ENCODE measurements around the gene OSBP2.

The OSBP2 gene

GRCh38 chr22:30785527-30785926, 90.9 kb downstream of the OSBP2 start:
- H3F3A ChIP-seq (ENCODE audit: control insufficient read depth, insufficient read depth), result no peaks in the 10 kb centered on the region
- H3K27ac ChIP-seq (ENCODE audit: low read depth, low read length), result no peak overlapping the region
- no peaks in the 10 kb centered on the region for H3K79me2 ChIP-seq (ENCODE audit: control insufficient read depth, low read length)
- no peaks in the 10 kb centered on the region for H3K9me3 ChIP-seq (ENCODE audit: control insufficient read depth, insufficient read depth, low read length)
- no peak overlapping the region for H3K4me2 ChIP-seq (ENCODE audit: low read length)
- no peaks in the 10 kb centered on the region for H3K36me3 ChIP-seq (ENCODE audit: control insufficient read depth, low read length)
- H4K20me1 ChIP-seq (ENCODE audit: control insufficient read depth, insufficient read depth, low read depth, low read length), result no peaks in the 10 kb centered on the region
- no peaks in the 10 kb centered on the region for H3K9me2 ChIP-seq (replicated peaks; ENCODE audit: control insufficient read depth, low read length)
- TF ChIP-seq, protein P1, sequence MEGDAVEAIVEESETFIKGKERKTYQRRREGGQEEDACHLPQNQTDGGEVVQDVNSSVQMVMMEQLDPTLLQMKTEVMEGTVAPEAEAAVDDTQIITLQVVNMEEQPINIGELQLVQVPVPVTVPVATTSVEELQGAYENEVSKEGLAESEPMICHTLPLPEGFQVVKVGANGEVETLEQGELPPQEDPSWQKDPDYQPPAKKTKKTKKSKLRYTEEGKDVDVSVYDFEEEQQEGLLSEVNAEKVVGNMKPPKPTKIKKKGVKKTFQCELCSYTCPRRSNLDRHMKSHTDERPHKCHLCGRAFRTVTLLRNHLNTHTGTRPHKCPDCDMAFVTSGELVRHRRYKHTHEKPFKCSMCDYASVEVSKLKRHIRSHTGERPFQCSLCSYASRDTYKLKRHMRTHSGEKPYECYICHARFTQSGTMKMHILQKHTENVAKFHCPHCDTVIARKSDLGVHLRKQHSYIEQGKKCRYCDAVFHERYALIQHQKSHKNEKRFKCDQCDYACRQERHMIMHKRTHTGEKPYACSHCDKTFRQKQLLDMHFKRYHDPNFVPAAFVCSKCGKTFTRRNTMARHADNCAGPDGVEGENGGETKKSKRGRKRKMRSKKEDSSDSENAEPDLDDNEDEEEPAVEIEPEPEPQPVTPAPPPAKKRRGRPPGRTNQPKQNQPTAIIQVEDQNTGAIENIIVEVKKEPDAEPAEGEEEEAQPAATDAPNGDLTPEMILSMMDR (IDR thresholded peaks at IDR 0.05; ENCODE audit: low read depth, low read length, poor library complexity, severe bottlenecking), result no peak
- no peak for TF ChIP-seq EZH2phosphoT487 (IDR thresholded peaks at IDR 0.05; ENCODE audit: borderline replicate concordance, low read length)
- no peaks in the 10 kb centered on the region for H3K4me1 ChIP-seq (ENCODE audit: control insufficient read depth, low read length)
- H3K4me3 ChIP-seq (ENCODE audit: low read length), result no peak overlapping the region
- no peaks in the 10 kb centered on the region for H3K27me3 ChIP-seq (ENCODE audit: control insufficient read depth, low read length)

DNA sequence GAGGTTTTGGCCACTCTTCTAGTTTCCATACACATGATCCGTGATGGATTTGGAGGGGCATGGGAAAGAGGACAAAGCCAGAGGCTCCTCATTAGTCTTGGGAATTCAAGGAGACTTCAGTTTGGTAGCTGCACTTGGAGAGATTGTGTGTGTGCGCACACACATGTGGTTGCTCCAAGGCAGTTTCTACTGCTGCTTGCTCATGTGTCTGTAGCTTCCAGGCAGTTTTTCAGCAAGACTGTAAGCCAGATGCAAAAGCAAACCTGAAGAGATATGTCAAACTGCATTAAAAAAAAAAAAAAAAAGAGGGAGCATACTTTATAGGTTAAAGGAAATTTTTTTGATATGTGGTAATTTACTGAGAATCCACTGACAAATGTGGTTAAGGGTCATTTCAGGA, 95.7 kb downstream of the OSBP2 start:
- Histone ChIP-seq H3K9me3 (ENCODE audit: control insufficient read depth, insufficient read depth, low read length) (no peaks in the 10 kb centered on the region), H3K4me1 (ENCODE audit: control insufficient read depth, low read length) (no peaks in the 10 kb centered on the region), H3K4me3 (ENCODE audit: low read length) (no peak overlapping the region), H3K9me2 (replicated peaks; ENCODE audit: control insufficient read depth, low read length) (no peaks in the 10 kb centered on the region), H3K36me3 (ENCODE audit: control insufficient read depth, low read length) (no peaks in the 10 kb centered on the region), H3F3A (ENCODE audit: control insufficient read depth, insufficient read depth) (no peaks in the 10 kb centered on the region), H3K4me2 (ENCODE audit: low read length) (no peak overlapping the region), H3K27me3 (ENCODE audit: control insufficient read depth, low read length) (no peaks in the 10 kb centered on the region), H3K79me2 (ENCODE audit: control insufficient read depth, low read length) (no peaks in the 10 kb centered on the region), H3K27ac (ENCODE audit: low read depth, low read length) (no peak overlapping the region), H4K20me1 (ENCODE audit: control insufficient read depth, insufficient read depth, low read depth, low read length) (no peaks in the 10 kb centered on the region)
- no peak for TF ChIP-seq EZH2phosphoT487 (IDR thresholded peaks at IDR 0.05; ENCODE audit: borderline replicate concordance, low read length)
- TF ChIP-seq, protein P1 (IDR thresholded peaks at IDR 0.05; ENCODE audit: low read depth, low read length, poor library complexity, severe bottlenecking), result no peak

GRCh38 chr22:30792456-30792855, 97.8 kb downstream of the OSBP2 start:
- no peak overlapping the region for H3K27ac ChIP-seq (ENCODE audit: low read depth, low read length)
- no peaks in the 10 kb centered on the region for H3K4me1 ChIP-seq (ENCODE audit: control insufficient read depth, low read length)
- no peak overlapping the region for H3K4me3 ChIP-seq (ENCODE audit: low read length)
- H4K20me1 ChIP-seq (ENCODE audit: control insufficient read depth, insufficient read depth, low read depth, low read length), result no peaks in the 10 kb centered on the region
- TF ChIP-seq, protein P1 (IDR thresholded peaks at IDR 0.05; ENCODE audit: low read depth, low read length, poor library complexity, severe bottlenecking), result no peak
- no peak for TF ChIP-seq EZH2phosphoT487 (IDR thresholded peaks at IDR 0.05; ENCODE audit: borderline replicate concordance, low read length)
- no peaks in the 10 kb centered on the region for H3K9me2 ChIP-seq (replicated peaks; ENCODE audit: control insufficient read depth, low read length)
- H3K36me3 ChIP-seq (ENCODE audit: control insufficient read depth, low read length), result no peaks in the 10 kb centered on the region
- H3F3A ChIP-seq (ENCODE audit: control insufficient read depth, insufficient read depth), result no peaks in the 10 kb centered on the region
- no peak overlapping the region for H3K4me2 ChIP-seq (ENCODE audit: low read length)
- no peaks in the 10 kb centered on the region for H3K79me2 ChIP-seq (ENCODE audit: control insufficient read depth, low read length)
- H3K27me3 ChIP-seq (ENCODE audit: control insufficient read depth, low read length), result no peaks in the 10 kb centered on the region
- no peaks in the 10 kb centered on the region for H3K9me3 ChIP-seq (ENCODE audit: control insufficient read depth, insufficient read depth, low read length)

DNA sequence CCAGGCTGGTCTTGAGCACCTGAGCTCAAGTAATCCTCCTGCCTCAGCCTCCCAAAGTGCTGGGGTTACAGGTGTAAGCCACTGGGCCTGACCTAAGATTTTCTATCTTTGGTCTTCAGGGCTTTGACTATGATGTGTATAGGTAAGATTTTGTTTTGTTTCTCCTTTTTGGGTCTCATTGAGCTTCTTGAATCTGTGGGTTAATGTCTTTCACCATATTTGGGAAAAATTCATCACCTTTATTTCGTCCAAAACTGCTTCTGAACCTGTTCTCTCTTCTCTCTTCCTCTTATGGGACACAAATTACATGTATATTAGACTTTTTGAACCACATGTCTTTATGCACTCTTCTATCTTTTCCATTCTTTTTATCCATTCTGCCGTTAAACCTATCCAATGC, 100.4 kb downstream of the OSBP2 start:
- H3K9me3 ChIP-seq (ENCODE audit: control insufficient read depth, insufficient read depth, low read length), result no peaks in the 10 kb centered on the region
- H3K27ac ChIP-seq (ENCODE audit: low read depth, low read length), result no peak overlapping the region
- no peaks in the 10 kb centered on the region for H3K36me3 ChIP-seq (ENCODE audit: control insufficient read depth, low read length)
- H4K20me1 ChIP-seq (ENCODE audit: control insufficient read depth, insufficient read depth, low read depth, low read length), result no peaks in the 10 kb centered on the region
- no peaks in the 10 kb centered on the region for H3K79me2 ChIP-seq (ENCODE audit: control insufficient read depth, low read length)
- H3K27me3 ChIP-seq (ENCODE audit: control insufficient read depth, low read length), result no peaks in the 10 kb centered on the region
- TF ChIP-seq EZH2phosphoT487 (IDR thresholded peaks at IDR 0.05; ENCODE audit: borderline replicate concordance, low read length), result no peak
- TF ChIP-seq, protein P1 (IDR thresholded peaks at IDR 0.05; ENCODE audit: low read depth, low read length, poor library complexity, severe bottlenecking), result no peak
- H3K9me2 ChIP-seq (replicated peaks; ENCODE audit: control insufficient read depth, low read length), result no peaks in the 10 kb centered on the region
- no peaks in the 10 kb centered on the region for H3K4me1 ChIP-seq (ENCODE audit: control insufficient read depth, low read length)
- no peaks in the 10 kb centered on the region for H3F3A ChIP-seq (ENCODE audit: control insufficient read depth, insufficient read depth)
- H3K4me3 ChIP-seq (ENCODE audit: low read length), result no peak overlapping the region
- H3K4me2 ChIP-seq (ENCODE audit: low read length), result no peak overlapping the region
